Stimulated activated CD8-positive, alpha-beta memory T cell treated with anti-CD3 and anti-CD28 coated beads, Interleukin-2, amount 100 ng/mL, for 1 hour (primary cell): ENCODE measurements around the gene GOLIM4.

Experiments used
- DNase-seq, 2 donors: peaks; one replicate each; pipeline ENCODE4 v3.0.0-alpha.2; 2020; ENCODE audit warnings: low read depth in 2 of 2

The GOLIM4 gene

GRCh38 chr3:168100777-168101492, 5.2 kb upstream of the GOLIM4 start:
- no peak for DNase-seq

- no peak for DNase-seq
Measured at GRCh38 chr3:168097381-168097780, 1.7 kb upstream of the GOLIM4 start.

- no peak for DNase-seq
Measured at GRCh38 chr3:168096210-168096652, 507 bp upstream of the GOLIM4 start.

- DNase-seq, result peak; percentile 4 to 14
Measured at GRCh38 chr3:168094877-168095610, 680 bp downstream of the GOLIM4 start.

GRCh38 chr3:168094580-168094876, 1.2 kb downstream of the GOLIM4 start:
- no peak for DNase-seq

GRCh38 chr3:168093790-168094189, 1.9 kb downstream of the GOLIM4 start:
- DNase-seq, result no peak

GRCh38 chr3:168093229-168093628, 2.5 kb downstream of the GOLIM4 start:
- no peak for DNase-seq

GRCh38 chr3:168091941-168092340, 3.8 kb downstream of the GOLIM4 start:
- no peak for DNase-seq

- no peak for DNase-seq
Measured at GRCh38 chr3:168091302-168091858, 4.3 kb downstream of the GOLIM4 start.

GRCh38 chr3:168090306-168091085, 5.2 kb downstream of the GOLIM4 start:
- no peak for DNase-seq

GRCh38 chr3:168089179-168089771, 6.4 kb downstream of the GOLIM4 start:
- DNase-seq, result no peak

- DNase-seq, result no peak
Measured at GRCh38 chr3:168088106-168088720, 7.5 kb downstream of the GOLIM4 start.

GRCh38 chr3:168087539-168087938, 8.2 kb downstream of the GOLIM4 start:
- DNase-seq, result no peak

- no peak for DNase-seq
Measured at GRCh38 chr3:168086541-168087260, 9.0 kb downstream of the GOLIM4 start.

GRCh38 chr3:168085491-168086119, 10.1 kb downstream of the GOLIM4 start:
- DNase-seq, result no peak

GRCh38 chr3:168083906-168084305, 11.8 kb downstream of the GOLIM4 start:
- DNase-seq, result no peak

GRCh38 chr3:168081856-168082255, 13.9 kb downstream of the GOLIM4 start:
- DNase-seq, result no peak

GRCh38 chr3:168081171-168081771, 14.5 kb downstream of the GOLIM4 start:
- no peak for DNase-seq

- no peak for DNase-seq
Measured at GRCh38 chr3:168080499-168081170, 15.1 kb downstream of the GOLIM4 start.
